ENCODE data around the gene GALNT14. TPM values are rescaled to one million over a fixed set of nuclear protein-coding genes. Genes with fewer than 3 reads are reported as not detected.

GALNT14 gene
- total and polyA plus RNA-seq, 2 of the 13 experiments (the other 11 are each of a cell fraction or from before 2014, with no cell fraction given): not detected

DNA sequence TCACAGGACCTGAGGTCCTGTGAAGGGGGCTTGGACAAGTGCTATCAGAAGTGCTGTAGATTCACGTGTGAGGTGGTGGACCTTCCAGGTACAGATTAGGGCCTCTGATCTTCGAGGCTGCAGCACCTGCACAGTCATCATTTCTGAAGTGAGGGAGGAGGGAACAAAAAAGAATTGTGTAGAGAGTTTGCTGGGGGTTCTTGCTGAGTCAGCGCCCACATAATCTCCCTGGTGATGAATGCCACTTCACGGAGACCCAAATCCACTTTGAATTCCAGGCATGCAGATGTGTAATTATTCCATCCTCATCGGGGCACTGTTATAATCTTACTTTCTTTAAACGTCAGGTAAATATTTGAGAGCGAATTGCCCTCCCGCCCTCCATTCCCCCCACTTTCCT lies 202.4 kb downstream of the GALNT14 start (continued):
- TF ChIP-seq STAG1 (CRISPR knock-in tag; IDR thresholded peaks at IDR 0.05) (no peak), ZNF768 (CRISPR knock-in tag; IDR thresholded peaks at IDR 0.05) (no peak), HMG20A (CRISPR knock-in tag; IDR thresholded peaks at IDR 0.05; ENCODE audit: borderline replicate concordance) (no peak), MZF1 (CRISPR knock-in tag; IDR thresholded peaks at IDR 0.05; ENCODE audit: borderline replicate concordance) (no peak), MAFF (IDR thresholded peaks at IDR 0.05; ENCODE audit: low read depth, low read length) (peak; percentile 83)
- TF ChIP-seq, protein P1, sequence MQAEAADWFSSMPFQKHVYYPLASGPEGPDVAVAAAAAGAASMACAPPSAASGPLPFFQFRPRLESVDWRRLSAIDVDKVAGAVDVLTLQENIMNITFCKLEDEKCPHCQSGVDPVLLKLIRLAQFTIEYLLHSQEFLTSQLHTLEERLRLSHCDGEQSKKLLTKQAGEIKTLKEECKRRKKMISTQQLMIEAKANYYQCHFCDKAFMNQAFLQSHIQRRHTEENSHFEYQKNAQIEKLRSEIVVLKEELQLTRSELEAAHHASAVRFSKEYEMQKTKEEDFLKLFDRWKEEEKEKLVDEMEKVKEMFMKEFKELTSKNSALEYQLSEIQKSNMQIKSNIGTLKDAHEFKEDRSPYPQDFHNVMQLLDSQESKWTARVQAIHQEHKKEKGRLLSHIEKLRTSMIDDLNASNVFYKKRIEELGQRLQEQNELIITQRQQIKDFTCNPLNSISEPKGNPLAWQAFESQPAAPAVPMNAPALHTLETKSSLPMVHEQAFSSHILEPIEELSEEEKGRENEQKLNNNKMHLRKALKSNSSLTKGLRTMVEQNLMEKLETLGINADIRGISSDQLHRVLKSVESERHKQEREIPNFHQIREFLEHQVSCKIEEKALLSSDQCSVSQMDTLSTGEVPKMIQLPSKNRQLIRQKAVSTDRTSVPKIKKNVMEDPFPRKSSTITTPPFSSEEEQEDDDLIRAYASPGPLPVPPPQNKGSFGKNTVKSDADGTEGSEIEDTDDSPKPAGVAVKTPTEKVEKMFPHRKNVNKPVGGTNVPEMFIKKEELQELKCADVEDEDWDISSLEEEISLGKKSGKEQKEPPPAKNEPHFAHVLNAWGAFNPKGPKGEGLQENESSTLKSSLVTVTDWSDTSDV (CRISPR knock-in tag; IDR thresholded peaks at IDR 0.05): no peak
- TF ChIP-seq, protein P2, sequence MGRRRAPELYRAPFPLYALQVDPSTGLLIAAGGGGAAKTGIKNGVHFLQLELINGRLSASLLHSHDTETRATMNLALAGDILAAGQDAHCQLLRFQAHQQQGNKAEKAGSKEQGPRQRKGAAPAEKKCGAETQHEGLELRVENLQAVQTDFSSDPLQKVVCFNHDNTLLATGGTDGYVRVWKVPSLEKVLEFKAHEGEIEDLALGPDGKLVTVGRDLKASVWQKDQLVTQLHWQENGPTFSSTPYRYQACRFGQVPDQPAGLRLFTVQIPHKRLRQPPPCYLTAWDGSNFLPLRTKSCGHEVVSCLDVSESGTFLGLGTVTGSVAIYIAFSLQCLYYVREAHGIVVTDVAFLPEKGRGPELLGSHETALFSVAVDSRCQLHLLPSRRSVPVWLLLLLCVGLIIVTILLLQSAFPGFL (CRISPR knock-in tag; IDR thresholded peaks at IDR 0.05): no peak

DNA sequence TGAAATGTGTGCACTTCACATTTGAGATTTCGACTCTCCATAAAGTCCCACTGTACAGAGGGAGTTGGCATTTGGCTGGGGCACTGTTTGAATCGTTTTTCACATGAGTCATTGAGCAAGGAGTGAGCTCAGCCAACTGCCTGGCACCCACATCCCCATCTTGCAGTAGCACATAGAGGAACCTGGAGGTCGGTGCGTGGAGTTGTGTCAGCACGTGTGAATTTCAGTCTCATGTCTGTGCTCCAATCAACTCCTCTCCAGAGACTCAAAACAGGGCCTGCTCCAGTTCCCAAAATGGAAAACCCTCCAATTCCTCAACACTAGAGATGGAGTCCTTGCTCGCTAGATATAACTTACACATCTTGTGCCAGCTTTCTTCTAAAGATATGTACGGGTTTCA lies 204.2 kb downstream of the GALNT14 start:
- H3K4me3 ChIP-seq (replicated peaks in 1 of 3; ENCODE audit: insufficient read depth in 1 of 3, low read depth in 2 of 3, low read length in 3 of 3): no peak overlapping the region
- DNase-seq (ENCODE audit: low spot score) (no peak), ATAC-seq (no peak), FAIRE-seq (no peak)
- CTCF ChIA-PET (ENCODE audit: low intra/inter-chr PET ratio, low total read pairs): no interaction called here
- H3K4me2 ChIP-seq (ENCODE audit: low read depth, low read length): no peak overlapping the region
- in situ Hi-C loops (cut with HindIII; ENCODE audit: extremely low pct_ligation_motif_present, low pct_unique_long_range_greater_than_20kb) (no loop called here), intact Hi-C loops (cut with micrococcal nuclease; ENCODE audit: unreplicated experiment) (no loop called here)
- POLR2A ChIA-PET: no interaction called here
- no peaks in the 10 kb centered on the region for H4K20me1 ChIP-seq (ENCODE audit: insufficient read depth, low read length)
- WGBS (ENCODE audit: low lambda C conversion rate): 0% methylated on average over 7 of the region's 7 CpGs
- H3K9me3 ChIP-seq (ENCODE audit: low read length): no peaks in the 10 kb centered on the region
- no peak overlapping the region for H3K9ac ChIP-seq (ENCODE audit: insufficient read depth, low read depth, low read length)
- no peaks in the 10 kb centered on the region for H3K4me1 ChIP-seq (ENCODE audit: insufficient read depth, low read length)
- no peaks in the 10 kb centered on the region for H3K36me3 ChIP-seq (replicated peaks in 1 of 2; ENCODE audit: control insufficient read depth in 1 of 2, insufficient read depth in 2 of 2, low read length in 2 of 2)
- H3K27ac ChIP-seq (ENCODE audit: extremely low read length, insufficient read depth, low read length): no peak overlapping the region
- peaks cover 4 to 31% of the 10 kb centered on the region in 2 experiments; a peak in 3 of 5 replicates for H3K27me3 ChIP-seq (ENCODE audit: control insufficient read depth in 1 of 2, insufficient read depth in 2 of 2, low read length in 2 of 2)
- no TSS peak for BruUV-seq (replicated peaks)
- no peak overlapping the region for H2AFZ ChIP-seq (ENCODE audit: low read length)
- no peaks in the 10 kb centered on the region for H3K79me2 ChIP-seq (ENCODE audit: insufficient read depth, low read length)
- TF ChIP-seq CCAR2 (optimal IDR thresholded peaks at IDR 0.05; ENCODE audit: low read depth, low read length) (no peak), HDAC1 (CRISPR knock-in tag; IDR thresholded peaks at IDR 0.05) (no peak), TCF12 (IDR thresholded peaks at IDR 0.05) (no peak), TCF12 (CRISPR knock-in tag; IDR thresholded peaks at IDR 0.05) (no peak), AHR (CRISPR knock-in tag; IDR thresholded peaks at IDR 0.05) (no peak), ZNF367 (CRISPR knock-in tag; IDR thresholded peaks at IDR 0.05; ENCODE audit: borderline replicate concordance) (no peak), EED (CRISPR knock-in tag; IDR thresholded peaks at IDR 0.05) (no peak), BORCS8-MEF2B (CRISPR knock-in tag; IDR thresholded peaks at IDR 0.05) (no peak)
- TF ChIP-seq, protein P3, sequence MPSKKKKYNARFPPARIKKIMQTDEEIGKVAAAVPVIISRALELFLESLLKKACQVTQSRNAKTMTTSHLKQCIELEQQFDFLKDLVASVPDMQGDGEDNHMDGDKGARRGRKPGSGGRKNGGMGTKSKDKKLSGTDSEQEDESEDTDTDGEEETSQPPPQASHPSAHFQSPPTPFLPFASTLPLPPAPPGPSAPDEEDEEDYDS (CRISPR knock-in tag; IDR thresholded peaks at IDR 0.05): no peak
- TF ChIP-seq, protein P4, sequence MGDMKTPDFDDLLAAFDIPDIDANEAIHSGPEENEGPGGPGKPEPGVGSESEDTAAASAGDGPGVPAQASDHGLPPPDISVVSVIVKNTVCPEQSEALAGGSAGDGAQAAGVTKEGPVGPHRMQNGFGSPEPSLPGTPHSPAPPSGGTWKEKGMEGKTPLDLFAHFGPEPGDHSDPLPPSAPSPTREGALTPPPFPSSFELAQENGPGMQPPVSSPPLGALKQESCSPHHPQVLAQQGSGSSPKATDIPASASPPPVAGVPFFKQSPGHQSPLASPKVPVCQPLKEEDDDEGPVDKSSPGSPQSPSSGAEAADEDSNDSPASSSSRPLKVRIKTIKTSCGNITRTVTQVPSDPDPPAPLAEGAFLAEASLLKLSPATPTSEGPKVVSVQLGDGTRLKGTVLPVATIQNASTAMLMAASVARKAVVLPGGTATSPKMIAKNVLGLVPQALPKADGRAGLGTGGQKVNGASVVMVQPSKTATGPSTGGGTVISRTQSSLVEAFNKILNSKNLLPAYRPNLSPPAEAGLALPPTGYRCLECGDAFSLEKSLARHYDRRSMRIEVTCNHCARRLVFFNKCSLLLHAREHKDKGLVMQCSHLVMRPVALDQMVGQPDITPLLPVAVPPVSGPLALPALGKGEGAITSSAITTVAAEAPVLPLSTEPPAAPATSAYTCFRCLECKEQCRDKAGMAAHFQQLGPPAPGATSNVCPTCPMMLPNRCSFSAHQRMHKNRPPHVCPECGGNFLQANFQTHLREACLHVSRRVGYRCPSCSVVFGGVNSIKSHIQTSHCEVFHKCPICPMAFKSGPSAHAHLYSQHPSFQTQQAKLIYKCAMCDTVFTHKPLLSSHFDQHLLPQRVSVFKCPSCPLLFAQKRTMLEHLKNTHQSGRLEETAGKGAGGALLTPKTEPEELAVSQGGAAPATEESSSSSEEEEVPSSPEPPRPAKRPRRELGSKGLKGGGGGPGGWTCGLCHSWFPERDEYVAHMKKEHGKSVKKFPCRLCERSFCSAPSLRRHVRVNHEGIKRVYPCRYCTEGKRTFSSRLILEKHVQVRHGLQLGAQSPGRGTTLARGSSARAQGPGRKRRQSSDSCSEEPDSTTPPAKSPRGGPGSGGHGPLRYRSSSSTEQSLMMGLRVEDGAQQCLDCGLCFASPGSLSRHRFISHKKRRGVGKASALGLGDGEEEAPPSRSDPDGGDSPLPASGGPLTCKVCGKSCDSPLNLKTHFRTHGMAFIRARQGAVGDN (CRISPR knock-in tag; IDR thresholded peaks at IDR 0.05): no peak
